Spinal cord (tissue), 10 donors: ENCODE results near the gene SYMPK. TPM values are rescaled to one million over a fixed set of nuclear protein-coding genes. Genes with fewer than 3 reads are reported as not detected.
A peak's percentile ranks its signal among the peaks of the same experiment; 100 is the strongest.
"Not testable (repeated sequence)": the region's sequence is repeated elsewhere in the genome, so short reads cannot be mapped to it uniquely, and the experiment has no call there.

Experiments used
- DNase-seq, 6 donors: peaks; one replicate each; pipeline versions ENCODE4 v3.0.0 to v3.0.0-alpha.2; 2013 to 2015; ENCODE audit warnings: low spot score in 6 of 6, low read depth in 4 of 6
- H3K27ac ChIP-seq: one replicate; pipeline ENCODE4 v1.5.1; 2013; ENCODE audit warnings: low read depth, low read length, control low read depth
- H3K27me3 ChIP-seq: one replicate; pipeline ENCODE4 v1.6.1; 2013; ENCODE audit warnings: low read length; ENCODE audit not compliant: control insufficient read depth, insufficient read depth
- H3K36me3 ChIP-seq: one replicate; pipeline ENCODE4 v1.6.1; 2013; ENCODE audit warnings: low read length; ENCODE audit not compliant: control insufficient read depth, insufficient read depth
- H3K4me1 ChIP-seq: one replicate; pipeline ENCODE4 v1.6.1; 2013; ENCODE audit warnings: low read length; ENCODE audit not compliant: control insufficient read depth, insufficient read depth
- H3K4me3 ChIP-seq: one replicate; pipeline ENCODE4 v1.5.1; 2013; ENCODE audit warnings: low read depth, low read length, control low read depth
- H3K9me3 ChIP-seq: one replicate; pipeline ENCODE4 v1.6.1; 2013; ENCODE audit warnings: low read length; ENCODE audit not compliant: control insufficient read depth, insufficient read depth
- WGBS: methylation state at CpG from one replicate; pipeline ENCODE4 v1.1.5; 2013; ENCODE audit warnings: missing lambda C conversion rate; ENCODE audit not compliant: insufficient coverage; 5-methylcytosine and 5-hydroxymethylcytosine counted together
- polyA plus RNA-seq, 2 donors: library from polyadenylated mRNA; unstranded; fragments of 120-200 nt; gene quantifications; one replicate each; pipeline ENCODE4 v1.2.1, GENCODE V29; 2013; ENCODE audit not compliant: insufficient read length in 2 of 2
- total RNA-seq, 2 donors: library from RNA; depleted of rRNA in 1 of 2; stranded (reverse); fragments of 120-200 nt in 1 of 2; fragments of >200 nt in 1 of 2; gene quantifications; one replicate each; pipeline versions ENCODE4 v1.2.3 to v1.2.4, GENCODE V29; 2013 to 2014
- donor health status: healthy.

The SYMPK gene
- total and polyA plus RNA-seq, 4 donors = 23.2 to 63.9 (median 45.5) TPM

- H3K36me3 ChIP-seq = no peaks in the 10 kb centered on the region
- no peak for DNase-seq
- peaks cover 15% of the 10 kb centered on the region for H3K27me3 ChIP-seq
- 100% methylated on average over 2 of the region's 5 CpGs for WGBS
- no peaks in the 10 kb centered on the region for H3K4me1 ChIP-seq
- H3K9me3 ChIP-seq = no peaks in the 10 kb centered on the region
- no peak overlapping the region for H3K4me3 ChIP-seq
- H3K27ac ChIP-seq = no peak overlapping the region
These were observed 7.9 kb upstream of the SYMPK start for GRCh38 chr19:45870798-45871197.

GRCh38 chr19:45867241-45867640, 4.3 kb upstream of the SYMPK start:
- not testable (repeated sequence) for H3K9me3 ChIP-seq, DNase-seq, H3K4me3 ChIP-seq, H3K36me3 ChIP-seq, H3K27ac ChIP-seq
- WGBS = 59% methylated on average over 2 of the region's 4 CpGs
- Histone ChIP-seq H3K4me1 (peaks cover 14% of the 10 kb centered on the region), H3K27me3 (peaks cover 39% of the 10 kb centered on the region)

- peaks cover 39% of the 10 kb centered on the region for H3K27me3 ChIP-seq
- H3K27ac ChIP-seq = no peak overlapping the region
- no peaks in the 10 kb centered on the region for H3K9me3 ChIP-seq
- 72% methylated on average over 8 of the region's 11 CpGs for WGBS
- no peaks in the 10 kb centered on the region for H3K36me3 ChIP-seq
- peaks cover 17% of the 10 kb centered on the region for H3K4me1 ChIP-seq
- no peak for DNase-seq
- no peak overlapping the region for H3K4me3 ChIP-seq
These were observed 3.6 kb upstream of the SYMPK start for GRCh38 chr19:45866400-45867176.

- no peaks in the 10 kb centered on the region for H3K9me3 ChIP-seq
- WGBS = 67% methylated on average over 4 of the region's 9 CpGs
- H3K4me3 ChIP-seq = no peak overlapping the region
- H3K27ac ChIP-seq = no peak overlapping the region
- H3K27me3 ChIP-seq = peaks cover 39% of the 10 kb centered on the region
- DNase-seq = no peak
- peaks cover 7% of the 10 kb centered on the region for H3K36me3 ChIP-seq
- peaks cover 20% of the 10 kb centered on the region for H3K4me1 ChIP-seq
These were observed 2.5 kb upstream of the SYMPK start for GRCh38 chr19:45865269-45865948.

- H3K4me3 ChIP-seq = no peak overlapping the region
- peaks cover 13% of the 10 kb centered on the region for H3K36me3 ChIP-seq
- peaks cover 39% of the 10 kb centered on the region for H3K27me3 ChIP-seq
- DNase-seq = no peak
- H3K4me1 ChIP-seq = peaks cover 20% of the 10 kb centered on the region
- no peak overlapping the region for H3K27ac ChIP-seq
- H3K9me3 ChIP-seq = no peaks in the 10 kb centered on the region
- WGBS = under 1% methylated on average over 12 of the region's 12 CpGs
These were observed 1.7 kb upstream of the SYMPK start for GRCh38 chr19:45864629-45865082.

GRCh38 chr19:45863840-45864628, 1.1 kb upstream of the SYMPK start, which contains the start of gene FOXA3:
Gene FOXA3, plus strand, starts transcription at chr19:45864326. Its CDS starts 131 bp downstream, at chr19:45864457.
- peaks cover 20% of the 10 kb centered on the region for H3K4me1 ChIP-seq
- peak within 1 kb of the TSS; percentile 99 for H3K4me3 ChIP-seq
- 1% methylated on average over 71 of the region's 71 CpGs for WGBS
- peaks cover 19% of the 10 kb centered on the region for H3K36me3 ChIP-seq
- no peaks in the 10 kb centered on the region for H3K9me3 ChIP-seq
- no peak within 1 kb of the TSS for H3K27ac ChIP-seq
- DNase-seq = no peak
- peaks cover 39% of the 10 kb centered on the region for H3K27me3 ChIP-seq

- peak overlapping the region; percentile 99 for H3K4me3 ChIP-seq
- H3K36me3 ChIP-seq = peaks cover 26% of the 10 kb centered on the region
- no peak overlapping the region for H3K27ac ChIP-seq
- no peaks in the 10 kb centered on the region for H3K9me3 ChIP-seq
- WGBS = 1% methylated on average over 11 of the region's 22 CpGs
- no peak for DNase-seq
- H3K4me1 ChIP-seq = peaks cover 20% of the 10 kb centered on the region
- peaks cover 39% of the 10 kb centered on the region for H3K27me3 ChIP-seq
These were observed 440 bp upstream of the SYMPK start for GRCh38 chr19:45863335-45863839.

- no peaks in the 10 kb centered on the region for H3K9me3 ChIP-seq
- peaks cover 32% of the 10 kb centered on the region for H3K36me3 ChIP-seq
- peak overlapping the region; percentile 98 for H3K27ac ChIP-seq
- peaks cover 38% of the 10 kb centered on the region for H3K27me3 ChIP-seq
- H3K4me3 ChIP-seq = peak overlapping the region; percentile 99
- 0% methylated on average over 9 of the region's 11 CpGs for WGBS
- no peak for DNase-seq
- peaks cover 20% of the 10 kb centered on the region for H3K4me1 ChIP-seq
These were observed 730 bp downstream of the SYMPK start for GRCh38 chr19:45862271-45862563.
